Activated CD8-positive, alpha-beta memory T cell treated with anti-CD3 and anti-CD28 coated beads for 36 hours (primary cell): Measurements from ENCODE around the gene STRA8. TPM values are rescaled to one million over a fixed set of nuclear protein-coding genes. Genes with fewer than 3 reads are reported as not detected.

Experiments used
- CTCF ChIA-PET: fragments of 350-600 bp; sonication (Branson Sonifier 250); formaldehyde crosslinking; loops from one replicate; lab custom pipeline; 2021; ENCODE audit warnings: antibody characterized with exemption; lab: Charles Lee
- POLR2A ChIA-PET: fragments of 350-600 bp; sonication (Branson Sonifier 250); formaldehyde crosslinking; loops from one replicate; lab custom pipeline; 2021; ENCODE audit warnings: antibody characterized with exemption; lab: Charles Lee
- total RNA-seq, 2 experiments: library from RNA; stranded (reverse); gene quantifications; one replicate each; pipeline ENCODE4 v1.2.3, GENCODE V29; 2021

STRA8 gene
- total RNA-seq, result not detected

- ChIA-PET CTCF (no interaction called here), POLR2A (no interaction called here)
Measured at GRCh38 chr7:135233570-135233969, at the start of gene STRA8. STRA8 (plus strand) TSS chr7:135233838; CDS start chr7:135240525, 6,687 bp downstream.

DNA sequence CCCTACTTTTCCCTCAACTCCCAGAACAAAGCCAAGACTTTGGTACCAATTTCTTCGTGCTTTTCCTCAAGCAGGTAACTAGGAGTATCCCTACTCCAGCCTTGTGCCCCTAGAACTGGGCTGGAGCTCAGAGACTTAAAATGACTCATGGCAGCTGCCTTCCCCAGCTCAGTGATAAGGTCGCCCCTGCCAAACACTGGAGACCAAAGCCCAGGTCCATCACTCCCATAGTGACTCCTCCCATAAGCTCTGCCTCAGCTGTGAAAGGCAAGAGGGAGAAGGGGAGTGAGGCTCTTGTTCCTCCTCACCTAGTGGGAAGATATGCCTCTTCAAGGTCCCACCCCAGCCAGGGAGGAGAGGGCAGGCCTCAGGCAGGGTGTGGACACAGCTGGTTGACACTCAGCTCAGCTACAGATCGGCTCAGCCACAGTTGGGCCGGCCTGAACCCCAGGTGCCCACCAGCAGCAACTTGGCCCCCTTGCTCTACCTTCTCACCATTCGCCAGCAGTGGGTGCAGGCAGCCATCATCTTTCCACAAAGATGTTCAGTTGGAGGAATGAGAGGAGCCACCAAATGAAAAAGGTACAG lies 49.3 kb upstream of the STRA8 start:
- ChIA-PET POLR2A (no interaction called here), CTCF (interaction anchor here (1.1 kb wide), 1 partner anchor 13 kb away, joined by 3 read pairs; no protein-coding TSS in a partner anchor)

DNA sequence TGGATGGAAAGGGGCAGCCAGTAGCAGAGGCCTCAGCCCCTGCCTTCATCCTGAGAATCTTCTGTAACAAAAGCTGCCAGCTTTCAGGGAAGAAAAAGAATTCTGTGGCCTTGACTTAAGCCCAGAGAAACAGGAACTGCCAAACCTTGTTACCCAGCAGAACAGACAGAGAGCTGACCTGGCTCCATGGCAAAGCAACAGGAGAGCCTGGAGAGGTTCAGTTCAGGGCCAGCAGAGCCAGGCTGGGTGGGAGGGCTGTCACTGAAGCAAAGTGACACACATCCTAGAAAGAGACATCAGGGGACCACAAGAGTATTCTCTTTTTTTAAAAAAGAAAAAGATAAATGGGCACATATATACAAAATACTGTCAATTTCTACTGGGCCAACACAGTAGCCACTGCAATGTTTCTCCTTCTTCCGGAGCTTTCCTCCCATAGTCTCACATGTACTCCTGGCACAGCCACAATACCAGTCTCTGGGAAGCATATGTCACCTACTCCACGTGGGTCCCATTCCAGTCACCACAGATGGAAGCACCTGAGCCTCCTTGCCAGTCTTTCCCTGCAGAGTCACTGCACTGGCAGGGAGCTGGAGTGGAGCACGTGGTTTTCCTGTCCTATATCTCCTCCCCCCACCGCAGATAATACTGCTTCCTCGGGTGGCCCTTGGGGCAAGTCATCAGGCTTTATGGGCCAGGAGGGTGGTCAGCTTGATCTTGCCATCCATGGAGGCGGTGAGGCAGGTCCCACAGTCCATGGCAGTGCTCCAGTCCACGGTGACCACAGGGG lies 48.0 kb upstream of the STRA8 start:
- POLR2A ChIA-PET, result no interaction called here
- CTCF ChIA-PET, result no interaction called here

GRCh38 chr7:135186261-135186540 lies 47.4 kb upstream of the STRA8 start:
- POLR2A ChIA-PET, result no interaction called here
- CTCF ChIA-PET, result no interaction called here

- POLR2A ChIA-PET, result no interaction called here
- CTCF ChIA-PET, result no interaction called here
Measured at GRCh38 chr7:135186841-135187253, 46.8 kb upstream of the STRA8 start.

GRCh38 chr7:135188298-135188984 lies 45.2 kb upstream of the STRA8 start:
- ChIA-PET POLR2A (no interaction called here), CTCF (no interaction called here)

GRCh38 chr7:135189221-135189662 lies 44.4 kb upstream of the STRA8 start:
- ChIA-PET POLR2A (no interaction called here), CTCF (no interaction called here)

GRCh38 chr7:135189961-135190360 lies 43.7 kb upstream of the STRA8 start:
- CTCF ChIA-PET, result no interaction called here
- POLR2A ChIA-PET, result interaction anchor here (0.5 to 0.6 kb wide), 2 partner anchors 45 to 507 kb away, joined by 3 read pairs; no protein-coding TSS in a partner anchor

DNA sequence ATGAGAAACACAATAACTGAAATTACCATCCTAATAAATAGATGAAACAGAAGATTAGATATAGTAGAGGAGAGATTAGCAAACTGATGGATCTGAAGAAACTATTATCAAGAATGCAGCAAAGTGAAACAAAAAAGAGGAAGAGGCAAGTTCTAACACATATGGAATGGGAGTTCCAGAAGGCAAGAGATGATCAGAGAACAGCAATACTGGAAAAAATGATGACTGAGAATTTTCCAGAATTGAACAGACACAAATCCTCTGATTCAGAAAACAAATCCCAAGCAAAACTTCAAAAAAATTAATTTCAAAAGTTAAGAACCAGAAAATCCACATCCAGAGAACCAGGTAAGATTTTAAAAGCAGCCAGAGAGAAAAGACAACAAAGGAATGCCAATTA lies 42.9 kb upstream of the STRA8 start:
- POLR2A ChIA-PET, result interaction anchor here (0.5 kb wide), 1 partner anchor 507 kb away, joined by 3 read pairs; no protein-coding TSS in a partner anchor
- CTCF ChIA-PET, result no interaction called here

DNA sequence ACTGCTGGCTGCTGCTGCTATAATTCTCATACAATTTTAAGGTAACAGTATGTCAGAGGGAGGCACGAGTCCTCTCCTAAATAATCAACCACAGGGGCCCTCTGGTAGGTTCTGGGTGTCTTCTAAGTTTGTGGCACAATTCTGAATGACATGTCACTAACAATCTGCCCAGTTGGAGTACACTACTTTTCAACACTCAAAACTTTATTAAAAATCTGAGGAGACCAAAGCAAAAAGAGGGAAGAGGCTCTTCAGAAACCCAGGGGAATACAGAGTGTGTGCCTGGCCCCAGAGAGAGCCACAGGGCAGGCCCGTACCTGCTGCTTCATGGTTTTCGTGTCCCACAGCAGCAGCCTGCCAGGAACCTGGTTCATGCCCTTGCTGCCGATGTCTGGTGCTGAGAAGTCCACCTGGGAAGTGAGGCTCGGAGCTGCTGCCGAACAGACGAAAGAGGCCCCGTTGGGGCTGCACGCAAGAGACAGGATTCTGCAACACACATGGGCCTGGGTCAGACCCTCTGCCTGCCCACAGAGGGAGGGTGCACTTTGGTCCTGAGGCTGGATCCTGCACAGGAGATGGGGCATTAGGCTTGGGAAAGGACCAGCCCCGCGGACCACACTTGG lies 40.6 kb upstream of the STRA8 start:
- CTCF ChIA-PET, result no interaction called here
- POLR2A ChIA-PET, result no interaction called here

- ChIA-PET CTCF (no interaction called here), POLR2A (no interaction called here)
Measured at GRCh38 chr7:135193615-135194081, 40.0 kb upstream of the STRA8 start.

DNA sequence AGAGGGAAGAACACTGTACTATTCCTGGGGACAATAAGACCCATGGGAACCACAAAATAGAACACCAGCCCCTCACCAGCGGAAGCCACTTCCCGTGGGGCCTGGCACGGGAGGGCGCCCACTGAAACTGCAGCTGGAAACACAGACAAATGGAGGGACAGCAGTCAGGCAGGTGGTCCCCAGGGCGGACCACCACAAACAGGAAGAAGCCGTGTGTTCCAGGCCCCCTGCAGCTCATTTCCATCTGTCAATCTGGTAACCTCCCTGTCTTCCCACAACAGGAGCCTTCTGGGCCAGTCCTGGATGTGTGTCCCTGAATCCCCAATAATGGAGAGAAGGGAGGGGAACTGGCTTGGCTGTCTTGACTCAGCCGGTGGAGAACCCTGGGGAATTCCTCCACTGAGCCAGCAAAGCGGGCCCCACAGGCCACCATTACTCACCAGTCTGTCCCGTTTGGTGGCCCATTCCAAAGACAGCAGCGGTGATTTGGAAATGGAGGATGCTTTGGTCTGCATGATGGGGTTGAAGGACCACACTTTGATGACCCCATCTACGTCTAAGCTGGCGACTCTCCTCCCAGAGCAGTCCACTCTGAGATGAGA lies 39.0 kb upstream of the STRA8 start:
- ChIA-PET CTCF (no interaction called here), POLR2A (no interaction called here)

- CTCF ChIA-PET, result no interaction called here
- POLR2A ChIA-PET, result no interaction called here
Measured at GRCh38 chr7:135195156-135195555, 38.5 kb upstream of the STRA8 start.

GRCh38 chr7:135195968-135196629 lies 37.5 kb upstream of the STRA8 start:
- CTCF ChIA-PET, result no interaction called here
- POLR2A ChIA-PET, result no interaction called here

GRCh38 chr7:135197343-135197742 lies 36.3 kb upstream of the STRA8 start:
- ChIA-PET CTCF (no interaction called here), POLR2A (no interaction called here)

GRCh38 chr7:135197906-135198655 lies 35.6 kb upstream of the STRA8 start:
- ChIA-PET CTCF (interaction anchor here (1.9 kb wide), 1 partner anchor 29 kb away, joined by 4 read pairs; no protein-coding TSS in a partner anchor), POLR2A (no interaction called here)

DNA sequence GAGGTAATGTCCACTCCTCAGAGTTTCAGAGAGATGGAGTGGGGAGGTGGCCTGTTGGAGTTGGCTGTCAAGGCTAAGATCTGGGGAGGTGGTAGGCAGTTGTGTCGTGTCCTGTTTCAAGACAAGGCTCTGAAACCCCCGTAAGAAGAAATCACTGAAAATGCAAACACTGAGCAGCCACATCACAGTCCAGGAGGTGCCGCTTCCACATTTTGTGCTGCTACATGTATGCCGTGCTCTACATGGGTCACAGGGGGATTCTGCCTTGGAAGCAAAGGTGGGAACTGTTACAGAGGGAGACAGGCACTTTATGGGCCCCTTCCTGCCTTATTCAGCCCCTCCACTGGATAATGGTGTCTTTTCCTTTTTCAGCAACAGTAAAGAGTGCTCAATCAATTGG lies 34.2 kb upstream of the STRA8 start:
- POLR2A ChIA-PET, result no interaction called here
- CTCF ChIA-PET, result interaction anchor here (1.9 kb wide), 1 partner anchor 30 kb away, joined by 4 read pairs; no protein-coding TSS in a partner anchor

DNA sequence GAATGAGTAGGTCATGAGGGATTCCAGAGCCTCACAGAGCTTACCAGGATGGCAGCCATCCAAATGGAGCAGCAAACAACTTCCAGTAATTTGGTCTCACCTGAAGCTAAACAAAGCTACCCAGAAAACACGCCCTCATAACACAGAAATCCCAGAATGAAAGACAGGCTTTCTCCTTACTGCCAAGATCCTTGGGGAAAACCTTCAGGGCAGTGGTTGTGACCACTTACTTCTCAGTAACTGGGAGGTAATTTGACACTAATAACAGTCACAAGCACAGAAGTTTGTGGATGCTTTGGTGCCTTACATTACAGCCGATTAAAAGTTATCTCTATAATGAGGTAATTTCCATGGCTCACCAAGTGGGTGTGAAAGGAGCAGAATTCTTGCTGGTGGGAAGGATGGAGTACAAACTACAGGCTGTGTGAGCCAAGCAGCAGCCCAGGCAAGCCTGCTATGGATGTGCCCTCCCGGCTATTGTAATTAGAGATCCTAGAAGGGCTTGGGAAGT lies 32.8 kb upstream of the STRA8 start:
- POLR2A ChIA-PET, result no interaction called here
- CTCF ChIA-PET, result no interaction called here
